HG02571 (cell line): ENCODE results near the gene CANX.
A peak's percentile ranks its signal among the peaks of the same experiment; 100 is the strongest.

ENCODE experiments used
- ATAC-seq: cut with Tn5 transposase; IDR thresholded peaks from one replicate; pipeline ENCODE4 v1.9.1; 2021; ENCODE audit warnings: mild to moderate bottlenecking, moderate library complexity; ENCODE audit not compliant: unreplicated experiment

The CANX gene

DNA sequence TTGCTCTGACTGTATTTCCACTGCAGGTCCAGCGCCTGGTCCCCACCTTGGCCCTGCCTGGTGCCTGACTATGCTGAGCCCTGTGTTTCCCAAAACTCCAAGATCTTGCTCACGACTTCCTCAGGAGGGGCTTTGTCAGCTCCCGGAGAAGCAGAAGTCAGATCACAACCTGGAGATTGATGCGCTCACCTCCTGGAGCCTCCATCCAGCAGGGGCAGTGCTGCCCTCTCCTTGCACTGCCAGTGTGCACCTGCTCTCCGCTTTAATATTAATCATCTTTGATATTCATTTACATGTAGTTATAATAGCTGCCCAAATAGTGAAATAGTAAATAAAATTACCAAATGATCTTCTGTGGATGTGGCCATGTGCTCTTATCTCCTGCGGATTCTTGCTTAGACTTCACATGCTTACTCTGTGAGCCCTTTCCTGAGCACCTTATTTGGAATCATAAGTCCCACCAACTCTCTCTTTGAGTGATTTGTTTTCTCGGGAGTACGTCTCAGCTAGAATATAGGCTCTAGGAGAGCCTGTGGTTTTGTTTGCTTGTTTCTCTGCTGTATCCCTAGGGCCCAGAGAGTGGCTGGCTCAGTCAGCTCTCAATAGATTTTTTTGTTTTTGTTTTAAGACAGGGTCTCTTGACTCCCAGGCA is 51.2 kb downstream of the CANX start:
- ATAC-seq = no peak

DNA sequence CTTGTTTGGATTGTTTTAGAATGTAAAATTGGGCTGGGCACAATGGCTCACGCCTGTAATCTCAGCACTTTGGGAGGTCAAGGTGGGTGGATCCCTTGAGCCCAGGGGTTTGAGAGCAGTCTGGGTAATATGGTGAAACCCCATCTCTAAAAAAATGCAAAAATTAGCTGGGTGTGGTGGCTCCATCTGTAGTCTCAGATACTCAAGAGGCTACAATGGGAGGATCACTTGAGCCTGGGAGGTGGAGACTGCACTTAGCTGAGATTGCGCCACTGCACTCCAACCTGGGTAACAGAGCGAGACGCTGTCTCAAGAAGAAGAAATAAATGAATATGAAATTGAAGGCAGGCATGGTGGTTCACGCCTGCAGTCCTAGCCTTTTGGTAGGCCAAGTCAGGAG is 55.2 kb downstream of the CANX start:
- no peak for ATAC-seq

GRCh38 chr5:179755022-179755421 is 56.3 kb downstream of the CANX start:
- no peak for ATAC-seq

DNA sequence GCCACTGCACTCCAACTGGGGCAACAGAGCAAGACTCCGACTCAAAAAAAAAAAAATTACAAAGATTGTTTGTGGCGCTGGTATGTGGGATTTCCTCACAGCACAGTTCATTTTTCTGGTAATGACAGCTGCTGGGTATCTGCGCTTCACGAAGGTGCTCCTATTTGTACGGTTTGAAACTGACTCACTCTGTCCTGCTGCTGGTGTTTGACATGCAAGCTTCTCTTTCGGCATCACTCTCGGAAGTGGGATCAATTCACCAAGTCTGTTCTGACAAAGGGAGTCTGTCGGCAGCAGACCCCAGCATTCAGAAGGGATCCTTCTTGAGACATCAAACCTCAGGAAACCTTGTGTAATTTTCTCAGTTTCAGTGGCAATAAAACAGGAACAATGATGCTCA is 60.2 kb downstream of the CANX start:
- no peak for ATAC-seq

- ATAC-seq = peak; percentile 44
Observed at GRCh38 chr5:179759581-179760551, 61.1 kb downstream of the CANX start.

DNA sequence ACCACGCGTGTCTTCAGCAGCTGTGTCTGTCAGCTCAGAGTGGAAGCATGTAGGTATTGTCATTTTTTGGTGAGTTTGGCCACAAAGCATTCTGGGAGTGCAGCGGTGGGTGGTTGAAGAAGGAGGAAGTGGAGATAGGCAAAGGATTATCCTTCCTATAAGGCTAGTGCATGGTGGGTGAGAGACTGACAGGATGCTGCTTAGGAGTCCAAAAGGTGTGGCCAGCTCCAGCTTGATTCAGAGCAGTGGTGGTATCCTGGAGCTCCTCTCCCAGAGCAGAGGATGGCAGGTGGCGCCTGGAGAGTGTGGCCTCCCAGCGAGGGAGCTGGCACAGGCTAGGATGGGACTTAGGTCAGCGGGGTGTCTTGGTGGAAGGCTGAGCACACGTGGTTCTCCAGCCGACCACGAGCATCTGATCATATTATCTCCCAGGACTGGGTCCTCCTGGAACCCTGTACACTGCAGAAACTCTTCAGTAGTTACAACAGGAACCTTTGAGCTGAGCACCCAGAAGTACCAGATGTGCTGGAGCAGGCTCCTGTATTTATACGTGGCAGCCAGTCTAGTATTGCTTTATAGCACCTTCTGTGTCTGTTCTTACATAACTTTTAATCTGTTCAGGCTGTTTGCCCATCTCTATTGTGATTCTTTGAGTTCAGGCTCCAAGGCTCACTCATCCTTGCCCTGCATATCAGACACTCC is 63.5 kb downstream of the CANX start:
- no peak for ATAC-seq

DNA sequence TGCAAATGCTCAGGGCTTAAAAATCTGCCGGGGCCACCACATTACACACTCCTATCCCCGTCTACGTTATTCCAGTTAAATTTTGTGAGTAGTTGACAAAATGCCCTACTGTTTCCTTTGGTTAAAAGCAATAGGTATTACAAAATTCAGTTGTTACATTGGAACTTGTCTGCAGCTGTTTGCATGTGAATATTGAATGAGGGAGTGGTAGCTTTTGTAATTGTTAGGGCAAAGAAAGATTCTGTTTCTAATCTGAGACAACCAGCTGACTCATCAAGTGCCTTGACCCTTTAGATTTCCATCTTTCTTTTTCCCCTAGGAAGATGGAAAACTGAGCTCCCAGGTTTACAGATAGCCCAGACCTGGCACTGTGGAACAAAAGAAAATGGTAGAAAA is 64.0 kb downstream of the CANX start:
- no peak for ATAC-seq

- ATAC-seq = no peak
Observed at GRCh38 chr5:179763215-179763945, 64.6 kb downstream of the CANX start.

DNA sequence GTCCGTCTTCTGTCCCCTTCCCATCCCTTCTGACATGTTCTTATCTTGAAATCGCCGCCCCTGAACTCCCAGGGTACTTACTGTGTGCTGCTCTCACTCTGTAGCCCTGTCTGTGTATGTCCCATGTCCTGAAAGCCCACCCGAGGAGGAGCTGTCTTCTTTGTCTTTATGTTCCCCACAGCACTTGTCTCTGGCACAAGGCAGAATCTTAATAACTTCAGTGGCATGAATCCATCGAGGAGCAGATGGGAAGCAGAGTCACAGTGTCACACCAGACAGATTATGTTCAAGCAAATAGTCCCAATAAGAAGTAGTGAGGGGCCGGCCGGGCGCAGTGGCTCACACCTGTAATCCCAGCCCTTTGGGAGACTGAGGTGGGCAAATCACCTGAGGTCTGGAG is 65.3 kb downstream of the CANX start:
- ATAC-seq = no peak

GRCh38 chr5:179765400-179765799 is 66.6 kb downstream of the CANX start:
- ATAC-seq = no peak

DNA sequence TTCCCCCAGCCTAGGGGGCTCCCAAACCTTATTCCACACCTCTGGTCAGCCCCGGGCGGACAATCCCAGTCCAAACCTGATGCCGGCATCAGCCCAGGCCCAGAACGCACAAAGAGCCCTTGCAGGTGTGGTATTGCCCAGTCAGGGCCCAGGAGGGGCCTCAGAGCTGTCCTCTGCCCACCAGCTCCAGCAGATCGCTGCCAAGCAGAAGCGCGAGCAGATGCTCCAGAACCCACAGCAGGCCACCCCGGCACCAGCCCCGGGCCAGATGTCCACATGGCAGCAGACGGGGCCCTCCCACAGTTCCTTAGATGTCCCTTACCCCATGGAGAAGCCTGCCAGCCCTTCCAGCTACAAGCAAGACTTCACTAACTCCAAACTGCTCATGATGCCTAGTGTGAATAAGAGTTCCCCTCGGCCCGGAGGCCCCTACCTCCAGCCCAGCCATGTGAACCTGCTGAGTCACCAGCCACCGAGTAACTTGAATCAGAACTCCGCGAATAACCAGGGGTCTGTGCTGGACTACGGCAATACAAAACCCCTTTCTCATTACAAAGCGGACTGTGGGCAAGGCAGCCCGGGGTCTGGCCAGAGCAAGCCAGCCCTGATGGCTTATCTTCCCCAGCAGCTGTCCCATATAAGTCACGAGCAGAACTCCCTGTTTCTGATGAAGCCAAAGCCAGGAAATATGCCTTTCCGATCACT is 67.4 kb downstream of the CANX start:
- no peak for ATAC-seq

DNA sequence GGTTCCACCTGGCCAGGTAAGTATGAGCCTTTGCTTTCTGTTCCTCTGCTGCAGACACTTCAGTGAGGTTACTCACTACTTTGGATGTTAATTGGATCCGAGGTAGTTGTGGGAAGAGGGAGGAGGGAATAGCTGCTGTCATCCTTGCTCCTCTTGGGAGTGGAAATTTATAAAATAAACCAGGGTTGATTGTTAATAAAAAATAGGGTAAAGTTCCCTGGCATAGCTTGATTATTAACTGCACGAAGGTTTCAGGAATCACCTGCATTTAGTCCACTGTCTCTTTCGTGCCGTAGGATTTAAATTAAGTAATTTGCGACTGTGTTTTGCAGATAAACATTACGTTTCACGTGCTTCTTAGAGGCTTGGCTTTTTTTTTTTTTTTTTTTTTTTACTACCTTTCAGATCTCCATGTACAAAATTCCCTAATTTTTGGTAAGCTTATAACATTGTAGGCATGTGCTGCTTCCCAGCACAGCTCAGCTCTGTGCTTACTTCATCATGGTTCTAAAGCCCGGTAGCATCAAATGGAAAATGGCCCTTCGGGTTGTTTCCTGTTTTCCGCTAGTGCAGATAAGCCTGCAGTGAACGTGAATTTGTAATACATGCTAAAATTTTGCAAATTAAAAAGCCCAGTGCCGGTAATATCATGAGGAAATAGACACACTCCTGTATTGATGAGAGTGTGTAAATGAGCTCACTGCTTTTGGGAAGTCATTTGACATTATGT is 68.1 kb downstream of the CANX start:
- no peak for ATAC-seq

DNA sequence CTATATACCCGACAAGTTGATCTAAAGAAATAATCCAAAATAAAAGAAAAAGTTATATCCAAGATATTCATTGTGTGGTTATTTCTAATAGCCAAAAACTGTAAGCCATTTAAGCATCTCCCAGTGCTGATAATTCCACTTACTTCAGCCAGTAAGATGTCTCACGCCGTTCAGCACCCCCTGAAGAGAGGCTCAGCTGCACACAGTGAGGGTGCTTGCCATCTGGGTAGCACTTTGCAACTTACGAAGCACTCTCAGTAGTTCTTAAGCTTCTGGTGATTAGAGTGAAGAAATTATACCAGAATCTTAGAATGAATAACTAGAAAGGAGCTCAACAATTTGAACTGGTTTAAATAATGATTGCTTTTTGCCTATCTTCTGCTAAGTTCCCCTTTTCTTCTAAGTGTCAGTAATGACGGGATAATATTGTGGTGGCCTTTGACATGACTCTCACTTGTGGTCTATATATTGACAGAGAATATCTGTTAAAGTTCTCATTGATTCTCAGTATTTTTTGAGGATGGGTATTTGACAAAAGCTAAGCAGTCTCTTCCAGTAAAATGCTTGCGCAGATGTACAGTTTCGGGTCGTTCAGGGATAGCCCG is 68.8 kb downstream of the CANX start:
- ATAC-seq = no peak

DNA sequence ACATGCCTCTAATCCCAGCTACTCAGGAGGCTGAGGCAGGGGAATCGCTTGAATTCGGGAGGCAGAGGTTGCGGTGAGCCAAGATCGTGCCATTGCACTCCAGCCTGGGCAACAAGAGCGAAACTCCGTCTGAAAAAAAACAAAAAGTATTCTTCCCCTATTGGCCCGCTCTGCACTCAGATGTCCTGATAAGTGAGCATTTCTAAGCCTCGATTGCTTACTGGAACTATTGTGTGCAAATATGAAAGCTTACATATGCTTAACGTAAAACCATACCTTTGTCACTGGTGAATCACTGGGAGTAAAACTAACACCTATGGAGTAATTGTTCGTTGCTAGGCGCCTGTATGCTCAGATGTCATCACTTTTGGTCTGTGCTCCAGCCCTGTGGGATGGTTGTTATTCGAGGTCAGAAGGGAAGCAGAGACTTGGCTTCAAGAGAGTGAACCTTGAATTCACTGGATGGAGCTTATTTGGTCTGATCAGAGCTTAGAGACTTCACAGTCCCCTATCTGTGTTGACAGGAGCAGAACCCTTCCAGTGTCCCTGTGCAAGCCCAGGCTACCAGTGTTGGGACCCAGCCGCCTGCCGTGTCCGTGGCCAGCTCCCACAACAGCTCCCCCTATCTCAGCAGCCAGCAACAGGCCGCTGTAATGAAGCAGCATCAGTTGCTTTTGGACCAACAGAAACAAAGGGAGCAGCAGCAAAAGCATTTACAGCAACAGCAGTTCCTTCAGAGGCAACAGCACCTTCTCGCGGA is 69.7 kb downstream of the CANX start:
- no peak for ATAC-seq

DNA sequence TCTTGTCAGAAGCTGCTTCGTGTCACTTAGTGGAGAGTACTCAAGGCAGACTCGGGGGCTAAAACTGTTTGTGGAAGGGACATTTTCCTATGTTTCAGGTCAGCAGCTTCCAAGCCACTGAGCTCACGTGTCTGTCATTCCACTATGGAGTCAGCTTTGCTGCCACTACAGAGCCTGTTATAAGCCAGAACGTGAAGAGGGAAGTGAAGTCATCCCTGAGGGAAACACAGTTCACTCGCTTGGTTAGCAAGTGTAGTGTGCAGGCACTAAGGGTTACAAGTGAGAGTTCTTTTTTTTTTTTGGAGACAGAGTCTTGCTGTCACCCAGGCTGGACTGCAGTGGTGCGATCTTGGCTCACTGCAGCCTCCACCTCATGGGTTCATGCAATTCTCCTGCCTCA is 70.5 kb downstream of the CANX start:
- no peak for ATAC-seq

GRCh38 chr5:179769796-179770195 is 71.0 kb downstream of the CANX start:
- ATAC-seq = no peak

GRCh38 chr5:179771311-179771895 is 72.6 kb downstream of the CANX start:
- ATAC-seq = no peak

- no peak for ATAC-seq
Observed at GRCh38 chr5:179772351-179772750, 73.6 kb downstream of the CANX start.
